ENCODE results near the gene COG7.

COG7 gene

GRCh38 chr16:23355106-23355670 lies 97.8 kb downstream of the COG7 start:
- no peak for DNase-seq

GRCh38 chr16:23354246-23354645 lies 98.7 kb downstream of the COG7 start:
- DNase-seq = no peak

- DNase-seq = no peak
These were observed 99.5 kb downstream of the COG7 start for GRCh38 chr16:23353440-23353839.

- DNase-seq = no peak
These were observed 101.6 kb downstream of the COG7 start for GRCh38 chr16:23351360-23351759.

GRCh38 chr16:23348579-23349469 lies 104.2 kb downstream of the COG7 start:
- DNase-seq = no peak

- no peak for DNase-seq
These were observed 107.8 kb downstream of the COG7 start for GRCh38 chr16:23345237-23345636.

- DNase-seq = no peak
These were observed 109.1 kb downstream of the COG7 start for GRCh38 chr16:23343643-23344612.

GRCh38 chr16:23342083-23342640 lies 110.8 kb downstream of the COG7 start:
- no peak for DNase-seq

GRCh38 chr16:23339787-23340186 lies 113.2 kb downstream of the COG7 start:
- DNase-seq = no peak
